Keratinocyte (primary cell): Measurements from ENCODE around the gene FOXI1.

ENCODE experiments used
- EZH2 ChIP-seq: IDR thresholded peaks from one replicate; pipeline ENCODE4 v1.6.1; 2012; ENCODE audit warnings: inconsistent platforms, mild to moderate bottlenecking, low read length, moderate library complexity
- TF ChIP-seq, protein P1 (sequence below), 3 experiments: IDR thresholded peaks in 1 of 3; conservative IDR thresholded peaks in 1 of 3; optimal IDR thresholded peaks in 1 of 3; 2 replicates in 2 of 3; 3 replicates in 1 of 3; pipeline versions ENCODE3 to v1.5.1; 2011; ENCODE audit warnings: low read length in 3 of 3, mild to moderate bottlenecking in 3 of 3, moderate library complexity in 2 of 3, control low read depth in 1 of 3, inconsistent platforms in 1 of 3; ENCODE audit not compliant: insufficient read depth in 2 of 3; ENCODE audit errors: extremely low read depth in 1 of 3

DNA sequence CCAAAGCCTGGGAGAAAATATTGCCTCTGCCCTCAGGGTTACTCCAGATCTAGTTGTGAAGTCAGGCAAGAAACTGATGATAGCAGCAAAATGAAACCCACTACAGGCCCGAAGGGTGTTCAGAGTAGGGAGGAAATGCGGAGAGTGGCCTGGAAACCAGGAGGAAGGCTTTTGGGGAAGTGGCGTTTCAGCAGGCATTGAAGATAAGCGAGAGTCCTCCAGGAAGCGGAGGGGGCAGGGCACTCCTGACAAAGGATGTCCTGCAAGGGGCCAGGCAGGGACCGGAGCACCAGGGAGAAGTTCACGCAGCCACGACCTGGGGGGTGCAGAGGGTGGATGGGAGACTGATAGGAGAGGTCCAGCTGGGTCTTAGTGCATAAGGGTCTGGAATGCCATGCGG is 7.8 kb upstream of the FOXI1 start:
- TF ChIP-seq, protein P1, sequence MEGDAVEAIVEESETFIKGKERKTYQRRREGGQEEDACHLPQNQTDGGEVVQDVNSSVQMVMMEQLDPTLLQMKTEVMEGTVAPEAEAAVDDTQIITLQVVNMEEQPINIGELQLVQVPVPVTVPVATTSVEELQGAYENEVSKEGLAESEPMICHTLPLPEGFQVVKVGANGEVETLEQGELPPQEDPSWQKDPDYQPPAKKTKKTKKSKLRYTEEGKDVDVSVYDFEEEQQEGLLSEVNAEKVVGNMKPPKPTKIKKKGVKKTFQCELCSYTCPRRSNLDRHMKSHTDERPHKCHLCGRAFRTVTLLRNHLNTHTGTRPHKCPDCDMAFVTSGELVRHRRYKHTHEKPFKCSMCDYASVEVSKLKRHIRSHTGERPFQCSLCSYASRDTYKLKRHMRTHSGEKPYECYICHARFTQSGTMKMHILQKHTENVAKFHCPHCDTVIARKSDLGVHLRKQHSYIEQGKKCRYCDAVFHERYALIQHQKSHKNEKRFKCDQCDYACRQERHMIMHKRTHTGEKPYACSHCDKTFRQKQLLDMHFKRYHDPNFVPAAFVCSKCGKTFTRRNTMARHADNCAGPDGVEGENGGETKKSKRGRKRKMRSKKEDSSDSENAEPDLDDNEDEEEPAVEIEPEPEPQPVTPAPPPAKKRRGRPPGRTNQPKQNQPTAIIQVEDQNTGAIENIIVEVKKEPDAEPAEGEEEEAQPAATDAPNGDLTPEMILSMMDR (optimal IDR thresholded peaks at IDR 0.05 in 1 of 3, IDR thresholded peaks at IDR 0.05 in 1 of 3, conservative IDR thresholded peaks at IDR 0.05 in 1 of 3; ENCODE audit: extremely low read depth in 1 of 3, insufficient read depth in 2 of 3, low read length in 3 of 3), result no peak
- no peak for TF ChIP-seq EZH2
